ENCODE data around the gene NOTCH3.

- TF ChIP-seq CTCF (IDR thresholded peaks at IDR 0.05; ENCODE audit: low read length) (no peak), EZH2 (IDR thresholded peaks at IDR 0.05; ENCODE audit: borderline replicate concordance, low read length) (no peak)
Observed at GRCh38 chr19:15191514-15191913, 9.3 kb downstream of the NOTCH3 start.
